ENCODE results near the gene FNDC3B.

DNA sequence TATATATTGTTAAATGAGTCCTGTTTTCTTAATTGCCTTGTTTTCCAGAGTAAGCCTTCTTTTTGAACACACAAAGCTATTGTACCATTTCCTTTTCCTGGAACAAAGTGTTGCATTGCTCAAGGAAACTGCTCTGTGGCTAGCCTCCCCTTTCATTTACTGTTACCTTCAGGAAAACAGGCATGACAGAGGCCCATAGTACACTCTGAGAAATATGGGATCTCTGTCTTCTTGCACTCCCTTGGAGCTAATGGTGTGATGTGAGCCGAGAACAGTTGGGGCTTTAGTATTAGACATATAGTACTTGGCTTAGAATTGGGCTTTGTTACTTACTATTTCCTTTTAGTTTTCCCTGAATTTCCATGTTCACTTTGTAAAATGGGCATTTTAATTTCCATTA lies 215.2 kb downstream of the FNDC3B start:
- TF ChIP-seq POLR2A (IDR thresholded peaks at IDR 0.05; ENCODE audit: low read depth, low read length) (no peak), POLR2AphosphoS5 (IDR thresholded peaks at IDR 0.05; ENCODE audit: low read depth, low read length) (no peak), TAF1 (IDR thresholded peaks at IDR 0.05; ENCODE audit: borderline replicate concordance, low read depth, low read length) (no peak)

Data from GM12892 (cell line).